Measurements from ENCODE around the gene ZFAND3. TPM values are rescaled to one million over a fixed set of nuclear protein-coding genes. Genes with fewer than 3 reads are reported as not detected.

Gene ZFAND3
- total RNA-seq, 2 experiments from 2014 or later = 8.3 to 33.8 TPM

GRCh38 chr6:38162493-38163185 lies 343.1 kb downstream of the ZFAND3 start:
- Histone ChIP-seq H3K79me2 (ENCODE audit: insufficient read depth, low read depth, low read length) (no peaks in the 10 kb centered on the region), H3K27ac (ENCODE audit: low read depth, low read length, poor library complexity, severe bottlenecking) (no peak overlapping the region), H3K4me3 (ENCODE audit: low read depth, low read length, poor library complexity, severe bottlenecking) (no peak overlapping the region), H4K20me1 (ENCODE audit: insufficient read depth, low read length) (no peaks in the 10 kb centered on the region), H2AFZ (ENCODE audit: low read length) (no peak overlapping the region), H3K9me2 (ENCODE audit: insufficient read depth, low read length) (no peaks in the 10 kb centered on the region), H3K9me3 (ENCODE audit: low read length) (no peaks in the 10 kb centered on the region), H3K4me2 (ENCODE audit: low read length) (no peak overlapping the region), H3K4me1 (ENCODE audit: insufficient read depth, low read length, poor library complexity, severe bottlenecking) (no peaks in the 10 kb centered on the region), H3K36me3 (ENCODE audit: insufficient read depth, low read length) (no peaks in the 10 kb centered on the region)
- no peak for TF ChIP-seq EZH2phosphoT487 (IDR thresholded peaks at IDR 0.05; ENCODE audit: borderline replicate concordance, low read depth, low read length)
- TF ChIP-seq, protein P1, sequence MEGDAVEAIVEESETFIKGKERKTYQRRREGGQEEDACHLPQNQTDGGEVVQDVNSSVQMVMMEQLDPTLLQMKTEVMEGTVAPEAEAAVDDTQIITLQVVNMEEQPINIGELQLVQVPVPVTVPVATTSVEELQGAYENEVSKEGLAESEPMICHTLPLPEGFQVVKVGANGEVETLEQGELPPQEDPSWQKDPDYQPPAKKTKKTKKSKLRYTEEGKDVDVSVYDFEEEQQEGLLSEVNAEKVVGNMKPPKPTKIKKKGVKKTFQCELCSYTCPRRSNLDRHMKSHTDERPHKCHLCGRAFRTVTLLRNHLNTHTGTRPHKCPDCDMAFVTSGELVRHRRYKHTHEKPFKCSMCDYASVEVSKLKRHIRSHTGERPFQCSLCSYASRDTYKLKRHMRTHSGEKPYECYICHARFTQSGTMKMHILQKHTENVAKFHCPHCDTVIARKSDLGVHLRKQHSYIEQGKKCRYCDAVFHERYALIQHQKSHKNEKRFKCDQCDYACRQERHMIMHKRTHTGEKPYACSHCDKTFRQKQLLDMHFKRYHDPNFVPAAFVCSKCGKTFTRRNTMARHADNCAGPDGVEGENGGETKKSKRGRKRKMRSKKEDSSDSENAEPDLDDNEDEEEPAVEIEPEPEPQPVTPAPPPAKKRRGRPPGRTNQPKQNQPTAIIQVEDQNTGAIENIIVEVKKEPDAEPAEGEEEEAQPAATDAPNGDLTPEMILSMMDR (conservative IDR thresholded peaks at IDR 0.05; ENCODE audit: low read length) = no peak
- POLR2A ChIA-PET = no interaction called here
- intact Hi-C loops (cut with micrococcal nuclease; ENCODE audit: unreplicated experiment) = no loop called here
- no peak for DNase-seq (ENCODE audit: low spot score)
- CTCF ChIA-PET (ENCODE audit: unreplicated experiment) = no interaction called here
- BruUV-seq (replicated peaks) = no TSS peak

DNA sequence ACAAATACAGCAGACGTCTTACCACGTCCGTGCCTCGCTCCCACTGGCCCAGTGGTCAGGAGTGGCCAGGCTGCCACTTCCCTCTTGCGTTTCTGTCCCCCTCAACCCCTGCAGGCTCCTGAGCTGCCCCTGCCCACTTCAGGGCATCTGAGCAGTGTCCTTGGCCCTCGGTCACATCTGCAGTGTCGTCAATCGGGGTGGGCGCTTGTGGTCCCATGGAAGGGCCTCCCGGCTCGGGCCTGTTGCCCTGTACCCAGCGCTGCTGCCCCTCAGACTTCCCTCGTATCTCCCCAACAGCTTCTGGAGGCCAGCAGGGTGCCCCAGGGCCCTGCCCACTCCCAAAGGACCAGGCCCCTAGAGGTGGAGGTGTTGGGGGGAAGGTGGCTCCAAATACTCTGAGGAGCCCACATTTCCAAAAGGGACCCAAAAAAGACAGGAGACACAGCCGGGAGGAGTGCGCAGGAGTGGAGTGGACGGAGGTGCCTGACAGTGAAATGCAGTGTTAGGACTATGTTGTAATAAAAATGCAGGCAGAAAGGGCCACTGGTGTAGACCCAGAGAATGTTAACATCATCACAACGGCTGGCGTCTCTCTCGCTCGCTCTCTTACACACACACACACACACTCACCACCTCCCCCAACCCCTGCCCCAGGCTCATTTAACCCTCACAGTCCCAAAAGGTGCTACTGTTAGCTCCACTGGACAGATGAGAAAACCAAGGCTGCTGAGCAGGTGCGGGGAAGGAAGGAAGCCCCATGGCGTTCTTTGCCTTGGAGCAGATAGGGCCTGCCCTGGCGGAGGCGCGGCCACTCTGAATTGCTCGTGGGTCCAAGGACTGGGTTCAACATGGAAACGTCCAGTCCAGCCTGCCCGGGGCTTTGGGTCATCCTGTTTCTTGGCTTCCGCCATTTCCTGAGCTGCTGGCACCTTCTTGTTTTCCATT lies 343.9 kb downstream of the ZFAND3 start:
- intact Hi-C loops (cut with micrococcal nuclease; ENCODE audit: unreplicated experiment) = no loop called here
- no peaks in the 10 kb centered on the region for H3K9me3 ChIP-seq (ENCODE audit: low read length)
- no peaks in the 10 kb centered on the region for H3K9me2 ChIP-seq (ENCODE audit: insufficient read depth, low read length)
- no peak for TF ChIP-seq EZH2phosphoT487 (IDR thresholded peaks at IDR 0.05; ENCODE audit: borderline replicate concordance, low read depth, low read length)
- TF ChIP-seq, protein P1 (conservative IDR thresholded peaks at IDR 0.05; ENCODE audit: low read length) = no peak
- CTCF ChIA-PET (ENCODE audit: unreplicated experiment) = no interaction called here
- BruUV-seq (replicated peaks) = no TSS peak
- H3K36me3 ChIP-seq (ENCODE audit: insufficient read depth, low read length) = no peaks in the 10 kb centered on the region
- no peaks in the 10 kb centered on the region for H4K20me1 ChIP-seq (ENCODE audit: insufficient read depth, low read length)
- no peak overlapping the region for H3K4me3 ChIP-seq (ENCODE audit: low read depth, low read length, poor library complexity, severe bottlenecking)
- no peak overlapping the region for H3K27ac ChIP-seq (ENCODE audit: low read depth, low read length, poor library complexity, severe bottlenecking)
- no peaks in the 10 kb centered on the region for H3K79me2 ChIP-seq (ENCODE audit: insufficient read depth, low read depth, low read length)
- no peak overlapping the region for H3K4me2 ChIP-seq (ENCODE audit: low read length)
- DNase-seq (ENCODE audit: low spot score) = no peak
- no peak overlapping the region for H2AFZ ChIP-seq (ENCODE audit: low read length)
- POLR2A ChIA-PET = no interaction called here
- no peaks in the 10 kb centered on the region for H3K4me1 ChIP-seq (ENCODE audit: insufficient read depth, low read length, poor library complexity, severe bottlenecking)

GRCh38 chr6:38164131-38164481 lies 344.6 kb downstream of the ZFAND3 start:
- CTCF ChIA-PET (ENCODE audit: unreplicated experiment) = no interaction called here
- Histone ChIP-seq H4K20me1 (ENCODE audit: insufficient read depth, low read length) (no peaks in the 10 kb centered on the region), H3K4me2 (ENCODE audit: low read length) (no peak overlapping the region), H3K4me3 (ENCODE audit: low read depth, low read length, poor library complexity, severe bottlenecking) (no peak overlapping the region), H3K79me2 (ENCODE audit: insufficient read depth, low read depth, low read length) (no peaks in the 10 kb centered on the region), H3K36me3 (ENCODE audit: insufficient read depth, low read length) (no peaks in the 10 kb centered on the region), H3K9me2 (ENCODE audit: insufficient read depth, low read length) (no peaks in the 10 kb centered on the region), H2AFZ (ENCODE audit: low read length) (no peak overlapping the region), H3K27ac (ENCODE audit: low read depth, low read length, poor library complexity, severe bottlenecking) (no peak overlapping the region), H3K9me3 (ENCODE audit: low read length) (no peaks in the 10 kb centered on the region), H3K4me1 (ENCODE audit: insufficient read depth, low read length, poor library complexity, severe bottlenecking) (no peaks in the 10 kb centered on the region)
- TF ChIP-seq, protein P1 (conservative IDR thresholded peaks at IDR 0.05; ENCODE audit: low read length) = no peak
- no peak for TF ChIP-seq EZH2phosphoT487 (IDR thresholded peaks at IDR 0.05; ENCODE audit: borderline replicate concordance, low read depth, low read length)
- POLR2A ChIA-PET = no interaction called here
- DNase-seq (ENCODE audit: low spot score) = no peak
- intact Hi-C loops (cut with micrococcal nuclease; ENCODE audit: unreplicated experiment) = no loop called here
- BruUV-seq (replicated peaks) = no TSS peak

Measured in OCI-LY7 (cell line).